NOMO-1 treated with DMSO at 0.1 percent for 48 hours (cell line): ENCODE data around the gene HOXB5.

Source experiments
- DNase-seq: peaks from one replicate; lab custom pipeline; 2025; ENCODE audit not compliant: unreplicated experiment; lab: John Stamatoyannopoulos, UW

Gene HOXB5

DNA sequence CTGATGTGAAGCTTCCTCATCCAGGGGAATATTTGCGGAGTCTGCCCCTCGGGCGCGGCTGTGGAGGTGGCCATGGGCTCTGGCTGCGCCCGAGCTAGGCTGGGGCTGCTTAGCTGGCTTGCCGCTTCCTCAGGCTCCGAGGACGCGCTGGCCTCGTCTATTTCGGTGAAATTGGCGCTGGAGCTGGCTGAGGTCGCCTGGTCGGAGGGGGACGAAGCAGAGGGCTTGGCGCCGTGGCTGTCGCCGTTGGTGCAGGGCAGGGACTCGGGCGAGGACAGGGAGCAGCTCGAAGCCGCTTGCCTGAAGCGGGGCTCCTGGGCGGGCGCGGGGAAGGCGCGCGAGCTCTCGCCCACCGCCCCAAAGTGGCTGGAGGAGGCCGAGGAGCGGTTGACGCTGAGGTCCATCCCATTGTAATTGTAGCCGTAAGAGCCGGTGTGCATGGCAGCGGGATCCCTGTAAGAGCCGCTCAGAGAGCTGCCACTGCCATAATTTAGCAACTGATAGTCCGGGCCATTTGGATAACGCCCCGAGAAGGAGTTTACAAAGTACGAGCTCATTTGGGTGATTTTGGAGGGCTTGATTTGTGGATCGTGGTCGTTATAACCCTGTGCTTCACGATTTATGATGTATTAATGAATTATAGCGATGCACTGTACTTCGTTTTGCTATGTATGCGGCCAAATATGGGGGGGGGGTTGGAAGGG is at the start of gene HOXB5:
Gene HOXB5, minus strand, starts transcription at position 654 of the 704 bp plus-strand sequence. Its CDS starts 97 bp downstream, at position 557.
- peak; percentile 20 for DNase-seq

DNA sequence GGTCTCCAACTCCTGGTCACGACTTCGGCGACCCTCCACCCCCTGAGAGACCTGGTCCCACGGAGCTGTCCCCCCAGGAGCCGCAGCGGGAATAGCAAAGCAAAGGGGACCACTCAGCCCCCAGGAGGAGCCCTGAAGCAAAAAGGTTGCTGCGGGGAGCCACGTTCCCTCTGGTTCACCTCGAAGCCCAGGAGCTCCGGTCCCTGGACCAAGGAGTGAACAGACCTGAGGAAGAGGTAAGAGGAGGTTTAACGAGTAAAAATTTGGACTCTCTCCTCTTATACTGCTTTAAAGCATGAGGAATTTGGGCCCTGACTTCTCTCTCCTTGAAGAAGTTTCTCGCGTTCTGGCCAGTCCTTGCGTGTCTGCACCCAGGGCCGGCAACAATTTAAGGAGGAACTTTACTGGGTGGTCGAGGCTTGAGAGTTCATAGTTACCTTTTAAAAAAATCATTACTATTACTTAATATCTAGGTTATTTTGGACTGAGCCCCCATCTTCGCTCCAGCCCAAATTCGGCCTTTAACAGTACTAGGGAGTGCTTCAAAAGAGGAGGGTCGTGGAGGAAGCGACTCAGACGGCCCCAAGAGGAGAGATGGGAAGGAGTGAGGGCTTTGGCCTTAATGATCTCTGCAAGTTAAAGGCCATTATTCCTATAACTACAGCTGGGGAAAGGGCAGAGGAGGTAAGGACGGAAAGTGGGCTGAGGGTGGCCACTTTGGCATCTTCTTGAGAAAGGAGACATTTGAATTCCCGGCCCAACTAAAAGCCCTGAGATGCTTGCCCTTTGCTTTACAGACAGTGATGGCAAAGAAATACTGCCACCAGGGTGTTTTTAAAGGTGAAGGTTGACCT is 49.5 kb upstream of the HOXB5 start:
- no peak for DNase-seq

DNA sequence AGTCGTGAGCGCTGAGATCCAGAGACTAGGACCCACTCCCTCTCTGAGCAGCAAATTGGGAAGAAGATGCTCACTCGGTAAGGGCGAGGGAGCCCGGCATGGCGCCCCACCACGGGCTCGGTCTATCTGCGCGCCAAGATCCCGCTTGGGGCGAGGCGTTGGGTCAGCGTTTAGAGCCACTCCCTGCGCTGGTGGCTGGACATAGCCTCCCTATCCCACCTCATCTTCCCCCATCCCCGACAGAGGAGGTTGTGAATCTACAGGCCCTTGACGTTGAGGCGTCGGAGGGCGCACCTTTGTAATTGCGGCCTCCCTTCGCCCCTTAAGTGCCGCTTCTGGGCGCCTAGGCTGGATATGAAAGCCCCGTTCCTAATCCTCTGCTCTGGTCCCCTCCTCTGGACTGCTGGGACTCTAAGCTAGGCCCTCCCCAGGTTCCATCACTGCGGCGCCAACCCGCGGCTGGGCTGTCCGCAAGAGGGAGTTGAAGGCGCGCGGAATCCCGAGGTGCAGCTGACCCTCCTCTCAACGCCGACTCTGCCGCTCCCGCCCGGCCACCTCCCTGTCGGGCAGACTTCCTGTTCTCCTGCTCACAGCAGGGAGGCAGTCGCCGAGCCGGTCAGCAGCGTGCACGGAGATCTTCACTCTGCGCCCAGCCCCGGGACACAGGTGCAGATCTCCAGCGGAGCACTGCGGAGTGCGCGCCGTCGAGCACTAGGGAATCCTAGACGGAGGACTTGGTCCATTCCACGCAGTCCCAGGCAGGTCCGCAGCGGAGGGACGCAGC is 48.7 kb upstream of the HOXB5 start:
- DNase-seq = no peak

DNA sequence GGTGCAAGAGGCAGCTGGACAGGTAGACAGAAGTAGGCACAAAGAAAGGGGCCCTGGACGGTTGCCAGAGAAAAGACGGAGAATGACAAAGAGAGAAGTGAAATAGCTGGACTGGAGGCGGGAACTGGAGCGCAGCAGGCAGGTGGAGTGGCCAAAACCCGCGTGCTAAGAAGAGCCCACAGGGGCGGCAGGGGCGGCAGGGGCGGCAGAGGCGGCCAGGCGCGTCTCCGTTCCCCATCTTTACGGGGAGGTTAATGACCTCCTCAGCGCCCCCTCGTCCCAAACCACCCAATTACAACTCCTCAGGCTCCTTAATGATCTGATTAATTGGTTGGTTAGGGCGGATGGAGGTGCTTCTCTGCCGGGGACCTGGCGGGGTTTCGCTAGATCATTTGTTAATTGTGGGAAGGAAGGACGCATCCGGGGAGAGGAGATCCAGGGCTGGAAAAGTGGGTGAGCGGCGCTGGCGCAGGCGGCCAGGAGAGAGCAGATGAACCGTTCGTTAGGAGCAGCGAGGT is 48.0 kb upstream of the HOXB5 start:
- DNase-seq = no peak

DNA sequence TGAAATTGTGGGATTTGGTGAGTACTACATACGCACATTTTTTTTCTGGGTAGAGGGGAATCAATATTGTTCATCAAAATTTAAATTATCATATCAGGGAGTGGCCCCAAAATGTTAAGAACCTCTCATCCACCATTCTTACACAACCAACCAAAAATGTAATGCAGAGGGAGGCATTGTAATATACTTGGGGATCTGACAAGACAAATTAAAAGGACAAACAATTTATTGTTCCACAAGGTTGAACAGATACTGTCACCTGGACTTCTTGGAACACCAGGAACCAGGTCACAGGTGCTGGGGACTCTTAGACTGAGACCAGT is 47.2 kb upstream of the HOXB5 start:
- no peak for DNase-seq

DNA sequence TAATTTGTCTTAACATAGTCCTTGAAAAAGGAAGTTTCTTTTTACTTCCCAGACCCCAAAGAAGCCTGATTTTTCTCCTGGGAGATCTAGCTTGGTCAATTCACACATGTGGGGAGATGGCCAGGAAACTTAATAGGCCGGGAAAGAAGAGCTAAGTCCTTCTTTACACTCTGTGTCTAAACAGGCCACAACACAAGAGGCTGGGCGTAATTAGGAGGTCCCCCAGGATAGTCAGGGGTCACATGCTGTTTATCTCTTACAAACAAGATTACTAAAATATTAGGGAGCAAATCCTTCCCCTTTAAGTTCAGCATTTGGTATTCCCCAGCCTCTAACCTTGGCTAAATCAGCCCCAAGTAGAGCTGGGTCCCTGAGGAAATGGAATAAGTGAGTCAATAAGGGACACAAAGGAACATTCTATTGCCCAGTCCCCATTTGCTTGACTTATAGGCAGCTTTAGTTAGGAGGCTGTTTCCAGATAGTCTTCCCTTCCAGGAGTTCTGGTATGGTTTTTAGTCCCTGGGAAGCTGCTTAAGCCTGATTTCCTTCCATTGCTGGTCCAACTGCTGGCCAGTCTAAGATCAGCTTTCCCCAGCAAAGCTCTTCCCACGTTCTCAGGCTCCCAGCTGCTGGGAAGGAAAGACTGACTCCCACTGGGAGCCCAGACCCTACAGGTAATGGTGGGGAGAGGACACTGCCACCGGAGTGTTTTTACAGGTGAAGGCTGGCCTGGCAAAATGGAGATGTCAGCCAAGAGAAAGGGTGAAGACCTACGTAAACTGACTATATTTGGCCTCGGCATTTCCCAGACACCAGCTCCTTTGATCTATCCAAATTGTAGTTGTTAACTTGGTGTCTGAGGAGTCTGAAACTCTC is 46.6 kb upstream of the HOXB5 start:
- no peak for DNase-seq

DNA sequence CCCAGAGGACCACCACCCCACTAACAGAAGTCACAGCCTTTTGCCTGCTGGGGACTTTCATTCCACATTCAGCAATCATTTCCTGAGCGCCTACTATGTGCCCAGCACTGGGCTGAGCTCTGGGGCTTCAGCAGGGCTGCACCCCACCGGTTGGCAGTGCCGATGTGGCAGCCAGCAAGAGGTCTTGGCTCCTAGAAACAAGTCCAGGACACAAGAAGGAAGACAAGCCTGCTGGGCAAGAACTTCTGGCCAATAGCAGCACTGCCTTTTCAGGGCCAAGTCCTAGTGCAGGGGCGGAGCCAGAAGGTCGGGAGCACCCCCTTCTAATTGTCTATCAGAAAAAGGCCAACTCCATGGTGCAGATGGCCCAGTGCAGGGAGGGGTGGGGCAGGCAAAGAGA is 45.6 kb upstream of the HOXB5 start:
- no peak for DNase-seq

DNA sequence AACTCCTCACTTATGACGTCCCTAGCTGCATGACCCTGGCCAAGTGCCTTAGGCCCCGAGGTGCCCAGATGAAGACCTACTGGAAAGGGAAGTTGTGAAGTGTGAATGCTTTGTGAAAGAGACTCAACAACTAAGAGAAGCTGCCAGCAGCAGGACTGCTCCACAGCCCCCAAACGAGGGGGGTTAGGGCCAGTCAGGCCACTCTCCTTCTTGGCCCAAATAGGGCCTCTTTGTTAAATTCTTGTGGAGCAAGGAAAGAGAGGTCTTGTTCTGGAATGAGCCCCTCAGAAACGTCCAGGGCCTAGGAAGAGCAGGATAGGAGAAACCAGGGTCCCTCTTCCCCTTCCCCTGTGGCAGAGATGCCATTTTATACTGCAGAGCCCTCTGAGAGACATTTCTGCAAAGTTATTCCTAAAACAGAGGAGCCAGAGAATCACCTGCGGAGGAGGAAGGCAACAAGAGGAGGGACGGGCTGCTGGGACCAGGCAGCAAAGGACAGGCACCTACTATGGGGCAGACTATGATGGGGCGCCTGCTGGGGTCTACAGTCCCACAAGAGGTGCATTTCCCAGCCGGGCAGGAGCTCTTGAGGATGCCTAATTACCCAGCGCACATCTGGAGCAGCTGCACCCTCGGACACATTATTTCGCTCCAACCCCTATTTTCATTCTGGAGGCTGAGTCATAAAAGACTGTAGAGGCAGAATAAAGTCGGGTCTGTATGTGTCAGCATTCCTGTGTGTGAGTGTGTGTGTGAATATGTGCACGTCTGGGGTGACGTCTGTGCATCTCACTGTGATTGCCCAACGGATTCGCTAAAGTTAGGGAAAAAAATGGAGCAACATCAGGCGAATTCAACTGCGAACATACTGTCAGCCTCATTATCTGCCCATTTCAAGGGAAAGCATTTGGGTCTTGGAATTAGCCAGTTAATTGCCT is 44.0 kb upstream of the HOXB5 start:
- no peak for DNase-seq

DNA sequence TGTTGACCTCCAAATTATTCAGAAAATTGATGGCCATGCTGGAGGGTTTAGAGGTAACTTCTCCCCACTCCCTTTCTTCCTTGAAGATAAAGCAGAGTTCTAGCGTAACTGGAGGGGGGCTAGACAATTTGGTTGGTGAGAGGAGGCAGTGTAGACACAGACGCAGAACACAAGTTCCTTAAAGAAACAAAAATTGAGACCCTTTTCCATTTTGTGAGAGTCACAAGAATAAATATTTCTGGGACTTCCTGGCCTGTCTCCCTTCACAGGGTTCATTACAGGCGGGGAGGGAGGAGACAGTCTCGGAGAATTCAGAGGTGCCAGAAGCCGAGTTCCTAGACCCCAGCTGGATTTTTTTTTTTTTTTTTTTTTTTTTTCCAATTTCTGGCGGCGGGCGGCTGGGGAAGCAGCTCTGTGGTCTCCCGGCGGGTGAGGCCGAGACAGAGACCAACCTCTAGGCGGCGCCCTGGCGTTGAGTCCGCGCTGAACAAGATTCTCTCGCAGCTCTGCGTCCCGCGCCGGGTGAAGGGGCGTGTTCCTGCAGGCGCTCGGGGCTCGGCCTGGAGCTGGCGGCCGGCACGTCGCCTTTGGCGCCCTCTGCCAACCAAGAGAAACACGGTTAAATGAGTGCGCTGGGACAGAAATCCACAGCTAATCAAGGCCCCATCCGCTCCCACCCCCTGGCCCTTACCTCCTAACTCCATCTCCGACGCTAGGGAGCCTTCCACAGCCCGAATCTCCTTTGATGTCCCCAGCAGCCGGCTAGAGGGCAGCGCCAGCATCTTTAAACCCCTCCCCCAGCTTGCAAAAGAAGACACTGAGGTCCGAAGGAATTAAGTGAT is 42.8 kb upstream of the HOXB5 start:
- peak; percentile 54 for DNase-seq

DNA sequence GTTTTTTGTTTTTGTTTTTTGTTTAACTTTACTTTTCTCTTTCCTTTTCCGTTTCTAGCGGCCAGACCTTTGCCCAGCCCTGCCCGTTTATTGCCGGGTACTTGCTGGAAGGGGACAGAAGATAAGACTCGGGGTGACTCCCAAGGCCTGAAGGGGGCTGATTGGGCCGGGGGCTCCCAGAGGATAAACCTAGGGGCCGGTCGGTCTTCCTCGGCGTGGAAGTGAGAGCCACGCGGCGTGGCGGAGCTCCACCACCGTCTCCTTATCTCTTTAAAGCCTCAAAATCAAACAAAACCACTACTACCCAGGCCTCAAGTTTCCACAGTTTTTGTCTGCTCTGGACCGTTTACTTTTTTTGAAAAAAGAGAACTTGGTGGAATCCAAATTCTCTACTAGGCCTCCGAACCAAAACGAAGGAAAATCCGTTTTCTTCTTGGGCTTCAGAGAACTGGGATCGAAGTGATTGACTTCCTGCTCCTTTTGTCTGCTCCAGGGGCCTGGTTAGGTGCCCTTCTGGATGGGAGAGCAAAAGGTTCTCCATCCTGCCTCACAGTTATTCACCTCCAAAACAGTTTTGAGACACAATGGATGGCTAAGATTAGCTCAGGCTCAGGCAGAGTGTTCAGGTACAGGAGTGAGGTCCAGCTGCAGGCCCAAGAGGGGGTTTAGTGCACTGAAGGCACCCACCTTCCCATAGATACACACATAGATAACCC is 41.1 kb upstream of the HOXB5 start:
- DNase-seq = no peak

DNA sequence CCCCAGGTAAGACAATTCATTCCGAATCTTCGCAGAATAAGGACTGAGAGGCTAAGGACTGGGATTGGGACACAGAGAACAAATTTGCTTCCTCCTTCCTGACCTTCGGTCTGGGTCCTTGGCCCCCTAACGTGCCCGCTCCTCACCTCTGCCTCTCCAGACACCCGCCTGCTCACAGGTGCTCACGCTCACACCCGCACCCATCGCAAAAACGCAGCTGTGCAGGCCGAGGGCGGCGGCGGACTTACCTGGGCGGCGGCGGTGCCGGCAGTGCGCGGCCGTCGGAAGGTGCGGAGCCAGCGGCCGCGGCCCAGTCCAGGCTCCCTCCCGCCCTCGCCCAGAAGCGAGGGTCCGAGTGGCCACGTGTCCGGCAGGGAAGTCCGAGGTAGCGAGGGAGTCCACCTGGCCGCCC is 39.7 kb upstream of the HOXB5 start:
- no peak for DNase-seq

DNA sequence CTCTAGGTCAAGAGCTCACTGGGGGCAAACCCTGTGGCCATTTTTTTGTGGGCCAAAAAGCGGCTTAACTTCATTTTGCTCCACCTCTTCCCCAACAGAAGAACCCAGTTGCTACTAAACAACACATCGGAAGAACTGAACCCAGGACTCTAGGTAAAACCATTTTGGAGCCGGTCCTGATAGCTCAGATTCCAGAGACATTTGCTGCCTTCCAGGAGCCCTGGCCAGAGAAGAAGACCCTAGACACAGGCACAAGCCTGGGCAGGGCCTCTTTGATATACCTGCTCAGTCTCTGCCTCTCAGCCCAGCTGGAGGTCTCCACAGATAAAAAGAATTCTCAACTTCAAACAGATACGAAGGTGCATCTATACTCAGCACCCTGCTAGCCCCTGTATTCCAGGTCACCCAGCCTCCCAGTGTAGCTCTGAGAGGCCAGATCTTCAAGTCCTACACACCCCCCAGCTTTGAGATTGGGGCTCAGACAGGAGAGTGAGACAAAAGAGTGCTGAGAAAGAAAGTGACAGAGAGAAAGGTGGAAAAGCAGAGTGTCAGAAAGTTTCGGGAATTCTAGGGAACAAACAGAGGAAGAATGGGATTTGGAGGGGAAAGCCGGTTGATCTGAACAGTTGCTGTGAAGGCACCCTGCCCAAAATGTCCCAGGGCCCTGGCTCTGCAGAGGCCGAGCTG is 39.1 kb upstream of the HOXB5 start:
- no peak for DNase-seq

DNA sequence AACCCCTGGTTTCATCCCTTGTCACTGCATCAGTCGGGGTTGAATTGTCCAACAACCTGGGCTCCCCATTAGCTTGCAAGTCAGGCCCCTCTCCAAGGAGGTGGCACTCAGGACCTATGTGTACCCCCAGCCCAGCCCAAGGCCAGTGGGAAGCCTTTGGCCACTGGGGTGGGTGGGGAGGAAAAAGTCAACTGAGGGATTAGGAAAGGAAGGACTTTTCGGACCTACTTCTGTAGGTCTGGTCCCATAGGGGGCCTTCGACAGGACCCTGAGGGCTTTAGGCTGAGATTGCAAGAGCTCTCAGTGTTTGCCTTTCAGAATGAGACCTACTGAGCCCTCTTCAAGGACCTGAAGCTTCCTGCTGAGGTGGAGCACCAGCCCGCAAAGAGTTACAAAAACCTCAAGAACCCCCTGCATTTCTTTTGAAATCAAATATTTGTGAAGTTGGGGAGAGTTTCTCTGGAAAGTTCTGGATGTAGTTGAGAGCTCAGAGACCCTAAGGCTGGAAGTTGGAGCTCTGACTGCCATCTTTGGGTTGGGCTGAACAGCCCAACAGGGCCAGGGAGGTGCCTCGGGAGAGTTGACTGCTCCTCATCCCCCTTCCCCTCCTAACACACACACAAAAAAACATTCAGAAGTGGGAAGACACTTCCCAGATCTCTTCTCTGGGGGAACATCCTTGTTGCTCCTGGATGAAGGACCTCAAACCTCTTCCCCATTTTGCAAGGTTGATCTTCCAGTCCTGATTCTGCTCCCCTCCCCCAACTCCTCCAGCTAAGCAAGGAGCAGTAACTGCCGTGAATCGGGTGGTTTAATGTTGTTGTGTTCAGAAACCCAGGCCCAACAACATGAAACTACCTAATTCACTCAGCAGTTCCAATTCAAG is 38.4 kb upstream of the HOXB5 start:
- DNase-seq = no peak

DNA sequence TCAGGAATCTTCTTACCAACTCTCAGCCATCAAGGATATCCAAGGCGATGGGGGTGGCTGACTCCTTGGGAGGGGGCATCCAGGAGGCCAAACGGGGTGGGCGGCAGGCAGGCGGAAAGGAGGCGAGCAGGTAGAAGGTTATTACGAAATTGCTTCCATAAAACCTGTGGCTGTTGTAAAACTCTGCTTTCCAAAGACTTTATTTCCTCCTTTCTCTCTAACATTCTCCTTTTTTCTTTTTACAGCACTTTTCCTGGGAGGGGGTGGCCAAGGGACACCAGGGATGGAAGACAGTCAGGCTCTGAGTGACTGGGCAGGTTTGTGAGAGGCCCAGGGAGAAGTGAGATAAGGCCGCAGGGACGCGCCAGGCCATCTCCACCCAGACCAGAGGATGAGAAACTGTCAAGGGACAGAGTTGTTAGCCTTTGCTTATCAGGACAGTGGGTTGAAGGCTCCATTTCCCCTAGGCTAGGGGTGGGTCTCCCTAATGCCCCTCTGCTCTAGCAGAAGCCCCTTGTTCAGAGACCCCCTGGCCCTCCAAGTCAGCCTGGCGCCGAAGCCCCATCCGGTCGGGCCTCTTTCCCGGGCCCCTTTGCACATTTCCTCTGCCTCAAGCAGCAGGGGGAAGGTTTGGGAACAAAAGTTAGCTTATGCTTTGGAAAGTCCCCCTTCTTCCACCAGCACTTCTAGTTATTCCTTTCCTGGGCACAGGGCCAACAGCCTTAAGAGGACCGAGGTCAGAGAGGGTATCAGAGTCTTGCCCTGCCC is 37.5 kb upstream of the HOXB5 start:
- DNase-seq = no peak

DNA sequence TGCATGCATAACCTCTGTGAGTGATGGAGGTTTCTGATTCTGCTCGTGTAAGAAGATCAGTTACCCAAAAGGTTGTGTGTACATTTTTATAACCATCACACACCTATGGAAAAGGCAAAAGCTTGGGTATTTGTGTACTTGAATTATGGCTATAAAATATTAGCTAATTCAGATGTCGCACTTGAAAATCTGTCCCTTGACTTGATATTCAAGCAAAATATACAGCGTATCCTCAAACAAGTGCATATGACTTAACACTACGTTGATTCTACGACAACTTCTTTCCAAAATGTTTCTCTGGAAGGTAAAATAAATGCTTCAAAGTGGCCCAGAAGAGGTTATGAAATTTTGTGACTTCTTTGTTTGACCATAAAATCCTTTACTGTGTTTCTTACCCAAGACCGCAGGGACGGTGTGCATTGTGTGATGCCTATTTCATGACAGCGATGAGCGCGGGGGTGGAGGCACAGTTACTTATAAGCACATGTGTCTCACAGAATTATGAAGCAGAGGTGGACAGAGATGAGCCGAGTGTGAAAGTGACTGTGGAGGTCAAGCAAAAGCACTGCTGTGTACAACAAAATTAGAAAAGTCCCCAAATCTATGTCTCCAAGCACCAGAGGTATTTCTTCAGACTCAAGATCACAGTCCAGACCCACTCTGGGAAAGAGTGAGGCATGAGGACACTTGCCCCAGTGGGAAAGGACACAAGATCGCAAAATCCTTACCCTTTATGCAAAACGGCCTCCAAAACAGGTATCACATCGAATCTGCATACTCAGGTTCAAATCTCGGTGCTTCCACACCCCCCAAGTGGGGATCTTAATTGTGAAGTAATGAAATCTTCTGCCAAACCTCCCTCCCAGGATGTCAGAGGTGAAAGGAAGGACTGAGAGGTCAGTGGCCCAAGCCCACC is 36.7 kb upstream of the HOXB5 start:
- DNase-seq = no peak
